ENCODE measurements around the gene SYT17.

The SYT17 gene

GRCh38 chr16:19139436-19140091 lies 28.5 kb upstream of the SYT17 start:
- no peak for DNase-seq (ENCODE audit: low read depth)

DNA sequence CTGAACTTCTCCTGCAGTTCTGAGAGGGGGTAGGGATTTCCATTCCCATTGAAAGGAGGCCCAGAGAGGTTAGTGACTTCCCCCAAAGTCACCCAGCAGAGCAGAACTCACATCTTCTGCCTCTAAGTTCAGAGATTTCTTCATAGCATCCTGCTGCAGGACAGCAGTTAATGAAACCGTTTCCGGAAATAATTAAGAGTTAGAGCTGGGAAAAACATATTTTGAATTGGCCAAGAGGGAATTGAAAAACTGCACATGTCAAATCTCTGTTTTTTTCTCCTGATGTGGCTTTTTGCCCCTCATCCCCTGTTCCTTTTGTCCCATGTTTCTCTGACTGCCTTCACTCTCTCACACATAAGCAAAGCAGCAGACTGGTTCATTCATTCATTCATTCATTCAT lies 27.6 kb upstream of the SYT17 start:
- DNase-seq (ENCODE audit: low read depth): no peak

- no peak for DNase-seq (ENCODE audit: low read depth)
Measured at GRCh38 chr16:19142939-19143598, 25.0 kb upstream of the SYT17 start.

DNA sequence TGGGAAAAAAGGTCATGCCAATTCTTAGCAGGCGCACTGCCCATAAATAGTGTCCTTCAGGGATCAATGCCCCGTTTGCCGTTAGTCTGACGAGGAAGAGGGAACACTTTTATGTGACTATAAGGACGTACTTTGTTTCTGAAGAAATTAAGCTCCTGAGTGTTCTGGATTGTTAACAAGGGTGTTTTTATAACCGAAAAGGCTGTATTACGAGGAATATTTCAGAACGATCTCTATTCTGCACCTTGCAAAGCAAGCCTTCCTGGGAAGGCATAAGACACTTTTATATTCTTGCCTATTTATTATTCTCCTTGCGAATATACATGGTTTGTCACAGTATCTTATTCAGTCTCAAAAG lies 24.5 kb upstream of the SYT17 start:
- no peak for DNase-seq (ENCODE audit: low read depth)

GRCh38 chr16:19145010-19145409 lies 23.0 kb upstream of the SYT17 start:
- no peak for DNase-seq (ENCODE audit: low read depth)

- DNase-seq (ENCODE audit: low read depth): no peak
Measured at GRCh38 chr16:19147126-19147525, 20.9 kb upstream of the SYT17 start.

DNA sequence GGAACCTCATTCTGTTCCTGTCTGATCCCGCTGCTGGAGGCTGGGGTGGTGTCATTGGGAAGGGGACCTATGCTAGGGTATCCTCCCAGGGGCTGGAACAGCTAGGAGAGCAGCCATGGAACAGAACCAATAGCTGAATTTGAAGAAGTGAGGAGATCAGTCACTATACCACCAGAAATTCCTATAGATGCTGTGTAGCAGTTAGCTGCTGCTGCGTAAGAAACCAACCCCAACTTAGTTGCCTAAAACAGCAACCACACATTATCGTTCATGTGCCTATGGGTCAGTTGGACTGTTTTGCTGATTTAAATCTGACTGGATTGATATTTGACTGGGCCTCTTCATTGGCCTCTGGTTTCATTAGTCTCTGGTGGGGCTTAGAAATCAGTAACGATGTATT lies 20.4 kb upstream of the SYT17 start:
- no peak for DNase-seq (ENCODE audit: low read depth)

DNA sequence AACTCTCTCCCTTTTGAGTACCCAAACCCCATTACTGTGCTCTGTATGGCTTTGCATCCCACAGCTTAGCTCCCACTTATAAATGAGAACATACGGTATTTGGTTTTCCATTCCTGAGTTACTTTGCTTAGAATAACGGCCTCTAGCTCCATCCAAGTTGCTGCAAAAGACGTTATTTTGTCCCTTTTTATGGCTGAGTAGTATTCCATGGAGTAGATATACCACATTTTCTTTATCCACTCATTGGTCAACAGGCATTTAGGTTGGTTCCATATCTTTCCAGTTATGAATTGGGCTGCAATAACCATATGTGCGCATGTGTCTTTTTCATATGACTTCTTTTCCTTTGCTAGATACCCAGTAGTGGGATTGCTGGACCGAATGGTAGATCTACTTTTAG lies 19.9 kb upstream of the SYT17 start:
- DNase-seq (ENCODE audit: low read depth): no peak

DNA sequence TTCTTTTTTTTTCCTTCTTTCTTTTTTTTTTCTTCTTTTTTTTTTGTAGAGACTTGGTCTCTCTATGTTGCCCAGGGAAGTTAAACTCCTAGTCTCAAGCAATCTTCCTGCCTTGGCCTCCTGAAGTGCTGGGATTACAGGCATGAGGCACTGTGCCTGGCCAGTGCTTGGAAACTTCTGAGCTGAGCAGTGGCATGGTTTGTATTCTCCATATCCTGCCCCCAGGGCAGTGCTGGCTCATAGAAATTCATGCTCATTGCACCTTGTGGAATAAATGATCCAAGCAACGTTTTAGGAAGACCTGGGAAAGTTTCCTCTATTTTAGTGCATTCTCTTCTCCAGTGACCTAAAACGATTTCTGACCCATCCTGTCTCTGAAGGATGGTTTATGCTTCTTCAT lies 16.7 kb upstream of the SYT17 start:
- DNase-seq (ENCODE audit: low read depth): no peak

DNA sequence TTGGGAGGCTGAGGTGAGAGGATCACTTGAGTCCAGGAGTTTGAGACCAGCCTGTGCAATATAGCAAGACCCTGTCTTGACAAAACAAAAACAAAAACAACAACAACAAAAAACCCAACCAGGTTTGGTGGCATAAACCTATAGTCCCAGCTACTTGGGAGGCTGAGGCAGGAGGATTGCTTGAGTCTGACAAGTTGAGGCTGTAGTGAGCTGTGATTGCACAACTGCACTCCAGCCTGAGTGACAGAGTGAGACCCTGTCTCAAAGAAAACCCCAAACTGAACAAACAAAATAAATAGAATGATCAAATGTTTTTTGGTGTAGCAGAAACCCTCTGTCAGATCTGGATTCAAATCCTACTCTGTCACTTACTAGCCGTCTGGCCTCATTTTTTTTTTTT lies 16.0 kb upstream of the SYT17 start:
- DNase-seq (ENCODE audit: low read depth): no peak

- no peak for DNase-seq (ENCODE audit: low read depth)
Measured at GRCh38 chr16:19153876-19154275, 14.2 kb upstream of the SYT17 start.

- DNase-seq (ENCODE audit: low read depth): no peak
Measured at GRCh38 chr16:19162085-19162484, 6.0 kb upstream of the SYT17 start.

DNA sequence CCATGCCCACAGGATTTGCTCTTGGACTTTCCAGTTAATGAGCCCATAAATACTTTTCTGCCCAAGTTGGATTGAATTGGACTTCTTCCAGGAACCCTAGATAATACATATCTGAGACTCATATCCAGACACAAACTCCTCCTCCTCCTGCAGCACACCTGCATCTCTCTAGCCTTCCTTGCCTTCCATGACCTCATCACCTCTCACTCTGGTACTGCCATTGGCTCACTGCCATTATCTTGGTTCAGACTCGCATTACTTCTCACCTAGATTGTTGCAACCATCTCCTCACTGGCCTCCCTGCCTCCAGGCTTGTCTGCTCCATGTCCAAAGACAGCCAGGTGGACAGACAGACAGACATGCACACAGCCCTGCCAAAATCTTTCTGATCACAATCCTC lies 4.8 kb upstream of the SYT17 start:
- no peak for DNase-seq (ENCODE audit: low read depth)

GRCh38 chr16:19164285-19164684 lies 3.8 kb upstream of the SYT17 start:
- DNase-seq (ENCODE audit: low read depth): no peak

DNA sequence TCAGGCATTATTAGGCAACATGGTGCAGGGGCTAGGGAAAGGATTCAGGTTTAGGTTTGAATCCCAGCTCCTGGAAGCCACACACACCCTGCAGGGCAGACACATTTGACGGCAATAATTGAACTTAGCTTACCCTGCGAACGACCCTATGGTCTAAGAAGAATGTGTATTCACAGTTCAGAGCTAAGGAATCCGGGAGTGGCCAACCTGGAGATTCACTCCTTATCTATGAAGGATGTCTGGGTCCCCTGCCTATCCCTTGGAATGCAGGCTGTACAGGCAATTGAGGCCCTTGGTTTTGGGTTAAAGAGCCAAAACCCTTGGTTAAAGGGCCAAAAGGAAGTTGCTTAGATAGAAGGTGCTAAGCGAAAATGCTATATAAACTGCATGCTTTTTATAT lies 2.9 kb upstream of the SYT17 start:
- DNase-seq (ENCODE audit: low read depth): no peak

DNA sequence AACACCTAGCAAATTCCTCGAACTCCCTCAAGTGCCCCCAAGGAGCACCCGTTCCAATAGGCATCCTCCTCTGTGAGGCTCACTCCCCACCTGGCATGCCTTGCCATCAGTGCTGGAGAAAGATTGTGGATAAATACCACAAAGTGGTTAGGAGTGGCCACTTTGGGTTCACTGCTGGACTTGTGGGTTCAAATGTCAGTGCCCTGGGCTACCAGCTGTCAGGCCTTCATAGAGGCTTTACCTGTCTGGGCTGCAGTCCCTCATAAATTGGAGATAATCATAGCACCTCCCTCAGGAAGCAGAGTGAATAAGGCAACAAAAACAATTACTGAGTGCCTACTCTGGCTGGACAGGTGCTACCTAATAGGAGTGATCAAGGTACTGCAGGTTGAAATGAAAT lies 1.5 kb upstream of the SYT17 start:
- DNase-seq (ENCODE audit: low read depth): no peak

DNA sequence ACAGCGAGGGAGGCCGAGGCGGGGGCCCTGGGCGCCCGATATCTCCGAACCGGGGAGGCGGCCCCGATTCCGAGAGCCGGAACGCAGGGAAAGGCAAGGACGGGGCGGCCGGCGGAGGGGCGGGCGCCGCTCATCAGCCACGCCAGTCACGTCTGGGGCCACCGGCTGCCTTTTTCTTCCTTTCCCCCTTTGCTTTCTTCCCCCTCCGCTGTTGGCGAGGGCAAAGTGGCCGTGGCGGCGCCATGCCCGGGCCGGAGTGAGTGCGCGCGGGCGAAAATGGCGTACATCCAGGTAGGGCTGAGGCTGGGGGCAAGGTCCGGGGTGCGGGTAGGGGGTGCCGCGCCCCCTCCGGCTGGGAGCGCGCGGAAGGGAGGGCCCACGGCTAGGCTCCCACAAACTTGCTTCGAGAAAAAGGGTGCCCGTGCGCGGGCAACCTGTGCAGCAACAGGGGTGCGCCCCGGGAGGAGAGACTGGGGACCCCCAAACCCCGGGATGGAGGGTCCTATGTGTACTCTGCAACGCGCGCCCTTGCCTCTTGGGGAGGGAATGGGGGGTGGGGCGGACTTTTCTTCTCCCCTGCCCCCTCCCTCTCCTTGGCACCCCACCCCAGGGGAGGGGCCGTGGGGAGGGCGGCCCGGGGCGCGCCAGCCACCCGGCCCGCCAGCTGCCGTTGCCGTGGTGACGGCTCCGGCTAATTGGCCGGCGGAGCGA lies 486 bp downstream of the SYT17 start:
- DNase-seq (ENCODE audit: low read depth): no peak

DNA sequence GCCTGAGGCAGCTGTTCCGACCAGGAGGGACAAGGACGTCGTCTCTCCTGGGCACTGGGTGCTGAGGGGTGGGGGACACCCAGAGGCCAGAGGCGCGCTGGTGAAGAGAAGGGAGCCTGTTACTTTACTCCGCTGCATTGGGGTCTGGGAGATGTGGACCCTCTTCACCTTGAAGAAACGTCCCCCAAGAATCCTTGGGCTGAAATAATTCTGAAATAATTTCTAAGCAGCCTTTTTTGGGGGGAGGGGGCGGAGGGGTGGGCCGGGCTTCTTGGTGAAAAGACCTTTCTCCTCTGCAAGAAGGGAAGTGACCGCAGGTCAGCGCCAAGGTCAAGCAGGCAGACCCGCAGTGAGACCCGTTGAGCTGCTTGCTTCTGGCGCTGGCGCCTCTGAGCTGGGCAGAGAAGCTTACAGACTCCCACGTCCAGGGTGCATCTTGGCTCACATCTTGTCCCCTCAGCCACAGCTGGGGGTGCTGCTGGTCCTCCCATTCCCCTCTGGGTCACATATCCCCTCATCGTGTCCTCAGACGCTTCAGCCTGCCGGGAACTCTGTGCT lies 1.1 kb downstream of the SYT17 start:
- no peak for DNase-seq (ENCODE audit: low read depth)

GRCh38 chr16:19170043-19170655 lies 2.1 kb downstream of the SYT17 start:
- no peak for DNase-seq (ENCODE audit: low read depth)

- DNase-seq (ENCODE audit: low read depth): no peak
Measured at GRCh38 chr16:19172098-19172780, 4.2 kb downstream of the SYT17 start.

DNA sequence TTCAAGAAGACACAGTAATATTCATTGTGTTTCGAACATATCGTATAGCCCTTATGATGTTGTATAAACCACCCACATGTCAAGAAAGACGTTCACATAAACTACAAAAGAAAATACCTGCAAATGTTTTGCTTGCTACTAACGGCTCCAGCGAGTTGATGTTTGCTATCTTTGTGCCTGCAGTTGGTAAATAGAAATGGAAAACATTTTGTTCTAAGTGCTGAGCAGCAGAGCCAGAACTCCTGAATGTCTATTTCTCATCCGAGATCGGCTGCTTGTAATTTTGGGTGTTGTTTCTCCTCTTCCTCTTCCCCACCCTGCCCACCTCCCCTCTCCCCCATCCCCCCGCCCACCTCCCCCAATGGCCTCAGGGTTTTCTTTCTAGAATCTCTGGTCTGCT lies 5.0 kb downstream of the SYT17 start:
- DNase-seq (ENCODE audit: low read depth): no peak

GRCh38 chr16:19173649-19174383 lies 5.8 kb downstream of the SYT17 start:
- no peak for DNase-seq (ENCODE audit: low read depth)

All from activated T-cell treated with anti-CD3 and anti-CD28 coated beads for 1 hour (primary cell).